ENCODE data around the gene SGMS2.

DNA sequence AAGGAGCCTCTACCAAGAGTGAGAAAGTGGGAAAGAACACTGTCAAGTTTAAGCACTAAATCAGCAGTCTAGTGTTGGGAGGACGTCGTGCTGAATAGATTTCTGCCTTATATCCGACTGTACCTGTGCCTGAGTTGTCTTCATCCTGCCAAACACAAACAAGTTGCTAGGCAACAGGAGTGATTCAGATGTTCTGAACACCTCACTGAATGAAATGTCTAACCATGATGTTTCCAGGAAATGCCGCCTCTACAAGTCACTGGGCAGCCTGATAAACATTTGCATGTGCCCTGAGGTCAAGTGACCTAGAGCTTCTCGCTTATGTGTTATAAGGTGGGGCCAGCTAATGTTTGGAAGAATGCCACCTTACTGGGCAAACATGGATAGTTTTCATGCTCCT is 37.9 kb downstream of the SGMS2 start:
- TF ChIP-seq SP1 (IDR thresholded peaks at IDR 0.05) (no peak), HDGF (IDR thresholded peaks at IDR 0.05; ENCODE audit: borderline replicate concordance) (no peak), FOXK2 (IDR thresholded peaks at IDR 0.05) (no peak), ZNF384 (IDR thresholded peaks at IDR 0.05) (no peak), ELF4 (IDR thresholded peaks at IDR 0.05) (no peak), NFRKB (IDR thresholded peaks at IDR 0.05) (no peak), FOXM1 (IDR thresholded peaks at IDR 0.05; ENCODE audit: borderline replicate concordance) (no peak)
- TF ChIP-seq, protein P1, sequence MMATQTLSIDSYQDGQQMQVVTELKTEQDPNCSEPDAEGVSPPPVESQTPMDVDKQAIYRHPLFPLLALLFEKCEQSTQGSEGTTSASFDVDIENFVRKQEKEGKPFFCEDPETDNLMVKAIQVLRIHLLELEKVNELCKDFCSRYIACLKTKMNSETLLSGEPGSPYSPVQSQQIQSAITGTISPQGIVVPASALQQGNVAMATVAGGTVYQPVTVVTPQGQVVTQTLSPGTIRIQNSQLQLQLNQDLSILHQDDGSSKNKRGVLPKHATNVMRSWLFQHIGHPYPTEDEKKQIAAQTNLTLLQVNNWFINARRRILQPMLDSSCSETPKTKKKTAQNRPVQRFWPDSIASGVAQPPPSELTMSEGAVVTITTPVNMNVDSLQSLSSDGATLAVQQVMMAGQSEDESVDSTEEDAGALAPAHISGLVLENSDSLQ (IDR thresholded peaks at IDR 0.05), result no peak

Data from HEK293T (cell line).